HG03175 (cell line): ENCODE results near the gene AAR2.

ENCODE experiments used
- ATAC-seq: cut with Tn5 transposase; IDR thresholded peaks from one replicate; pipeline ENCODE4 v1.9.1; 2021; ENCODE audit warnings: mild to moderate bottlenecking, moderate library complexity; ENCODE audit not compliant: unreplicated experiment

Gene AAR2

GRCh38 chr20:36235892-36236785 is at the start of gene AAR2:
Gene AAR2, plus strand, starts transcription at chr20:36236478. Its CDS starts 3,391 bp downstream, at chr20:36239869.
- ATAC-seq: peak; percentile 87

GRCh38 chr20:36193977-36194712 is 42.1 kb upstream of the AAR2 start:
- no peak for ATAC-seq

GRCh38 chr20:36196676-36197075 is 39.6 kb upstream of the AAR2 start:
- no peak for ATAC-seq

GRCh38 chr20:36197271-36197670 is 39.0 kb upstream of the AAR2 start:
- ATAC-seq: no peak

GRCh38 chr20:36199345-36200257 is 36.7 kb upstream of the AAR2 start:
- no peak for ATAC-seq

- ATAC-seq: no peak
These were observed 35.8 kb upstream of the AAR2 start for GRCh38 chr20:36200451-36200850.

GRCh38 chr20:36201198-36201597 is 35.1 kb upstream of the AAR2 start:
- ATAC-seq: no peak

- no peak for ATAC-seq
These were observed 33.4 kb upstream of the AAR2 start for GRCh38 chr20:36202891-36203338.

- no peak for ATAC-seq
These were observed 32.4 kb upstream of the AAR2 start for GRCh38 chr20:36203861-36204260.

- no peak for ATAC-seq
These were observed 31.3 kb upstream of the AAR2 start for GRCh38 chr20:36205026-36205425.

- no peak for ATAC-seq
These were observed 30.2 kb upstream of the AAR2 start for GRCh38 chr20:36206068-36206467.

GRCh38 chr20:36206641-36207040 is 29.6 kb upstream of the AAR2 start:
- no peak for ATAC-seq

GRCh38 chr20:36207602-36208001 is 28.7 kb upstream of the AAR2 start:
- ATAC-seq: no peak

- no peak for ATAC-seq
These were observed 28.0 kb upstream of the AAR2 start for GRCh38 chr20:36208257-36208656.

GRCh38 chr20:36210436-36211021 is 25.7 kb upstream of the AAR2 start:
- no peak for ATAC-seq

GRCh38 chr20:36213362-36213761 is 22.9 kb upstream of the AAR2 start:
- ATAC-seq: no peak

GRCh38 chr20:36214684-36215256 is 21.5 kb upstream of the AAR2 start:
- no peak for ATAC-seq

GRCh38 chr20:36215778-36216177 is 20.5 kb upstream of the AAR2 start:
- no peak for ATAC-seq

GRCh38 chr20:36216314-36217025 is 19.8 kb upstream of the AAR2 start:
- ATAC-seq: no peak

GRCh38 chr20:36217226-36217625 is 19.1 kb upstream of the AAR2 start:
- no peak for ATAC-seq
